GM12878 (cell line): Measurements from ENCODE around the gene CSAD. TPM values are rescaled to one million over a fixed set of nuclear protein-coding genes. Genes with fewer than 3 reads are reported as not detected.
A peak's percentile ranks its signal among the peaks of the same experiment; 100 is the strongest.

Experiments
- ATAC-seq: fragments of 200-7000 bp; cut with Tn5 transposase; 3 replicates; pipeline ENCODE4 v1.9.1; 2020; ENCODE audit warnings: mild to moderate bottlenecking, moderate library complexity
- BruUV-seq: library from RNA; stranded (reverse); fragments of 400-500 nt; replicated peaks from 2 replicates; lab custom pipeline; 2021; lab: Mats Ljungman, UMichigan
- CTCF ChIA-PET: fragments of 300-600 bp; sonication (Branson Sonifier 250); formaldehyde crosslinking; extraction: SDS; loops from one replicate; lab custom pipeline; 2021; ENCODE audit warnings: inconsistent platforms; lab: Yijun Ruan, JAX
- POLR2A ChIA-PET: fragments of 350-600 bp; formaldehyde crosslinking; extraction: SDS; loops from one replicate; lab custom pipeline; 2021; ENCODE audit warnings: inconsistent platforms; lab: Charles Lee
- RAD21 ChIA-PET: fragments of 300-600 bp; sonication (Branson Sonifier 250); formaldehyde crosslinking; loops from one replicate; lab custom pipeline; 2023; ENCODE audit warnings: antibody characterized with exemption; ENCODE audit not compliant: unreplicated experiment; lab: Charles Lee
- SMC1A ChIA-PET: fragments of 300-600 bp; sonication (Branson Sonifier 250); formaldehyde crosslinking; loops from one replicate; lab custom pipeline; 2023; ENCODE audit not compliant: unreplicated experiment, uncharacterized antibody; lab: Charles Lee
- DNase-seq: peaks from one replicate; pipeline ENCODE4 v3.0.0-alpha.2; 2011; ENCODE audit warnings: low read depth, low spot score
- FAIRE-seq: peaks from 3 replicates; lab custom pipeline; 2011; peaks lifted over from hg19 to GRCh38; lab: Jason Lieb, UNC
- H2AFZ ChIP-seq: 2 replicates; pipeline ENCODE4 v1.6.0; 2011; ENCODE audit warnings: low read depth, low read length, control low read depth; ENCODE audit not compliant: control insufficient read depth
- H3K27ac ChIP-seq: 2 replicates; pipeline ENCODE4 v1.5.1; 2011; ENCODE audit warnings: control low read depth; ENCODE audit not compliant: control insufficient read depth, insufficient read depth
- H3K27me3 ChIP-seq, 2 experiments: replicated peaks in 1 of 2; 2 replicates each; pipeline versions ENCODE4 v1.6.0 to v1.6.1; 2011; ENCODE audit warnings: low read length in 1 of 2; ENCODE audit not compliant: control insufficient read depth in 2 of 2, insufficient read depth in 2 of 2
- H3K36me3 ChIP-seq, 2 experiments: 2 replicates each; pipeline ENCODE4 v1.5.1; 2011; ENCODE audit warnings: low read length in 1 of 2; ENCODE audit not compliant: control insufficient read depth in 2 of 2, insufficient read depth in 2 of 2
- H3K4me1 ChIP-seq: 2 replicates; pipeline ENCODE4 v1.6.1; 2011; ENCODE audit warnings: mild to moderate bottlenecking, low read length, moderate library complexity, mixed read lengths; ENCODE audit not compliant: control insufficient read depth, insufficient read depth
- H3K4me2 ChIP-seq: 2 replicates; pipeline ENCODE4 v1.6.0; 2011; ENCODE audit warnings: control low read depth; ENCODE audit not compliant: control insufficient read depth, insufficient read depth
- H3K4me3 ChIP-seq: fragments of 200-600 bp; sonication (generic); 2 replicates; pipeline ENCODE4 v1.5.1; 2016
- H3K79me2 ChIP-seq: 2 replicates; pipeline ENCODE4 v1.6.0; 2011; ENCODE audit warnings: low read length; ENCODE audit not compliant: control insufficient read depth, insufficient read depth
- H3K9ac ChIP-seq: 2 replicates; pipeline ENCODE4 v1.8.0; 2011; ENCODE audit warnings: low read length, control low read depth, mixed read lengths; ENCODE audit not compliant: control insufficient read depth, insufficient read depth
- H3K9me3 ChIP-seq: replicated peaks from 3 replicates; pipeline ENCODE4 v1.5.1; 2011; ENCODE audit warnings: mild to moderate bottlenecking, low read length; ENCODE audit not compliant: control insufficient read depth, insufficient read depth
- H4K20me1 ChIP-seq: 2 replicates; pipeline ENCODE4 v1.6.0; 2011; ENCODE audit not compliant: control insufficient read depth, insufficient read depth
- CBX3 ChIP-seq: fragments of 200-600 bp; sonication (generic); IDR thresholded peaks from 2 replicates; pipeline ENCODE4 v1.6.1; 2016; ENCODE audit warnings: low read depth, borderline replicate concordance
- SIN3A ChIP-seq: IDR thresholded peaks from 2 replicates; pipeline ENCODE4 v1.6.1; 2012; ENCODE audit warnings: low read depth, low read length, improper control_type of control experiment
- SPI1 ChIP-seq: IDR thresholded peaks from 2 replicates; pipeline ENCODE4 v1.6.1; 2011; ENCODE audit warnings: low read depth, mild to moderate bottlenecking, low read length, moderate library complexity, borderline replicate concordance; ENCODE audit not compliant: insufficient read depth
- TAF1 ChIP-seq: IDR thresholded peaks from 2 replicates; pipeline ENCODE4 v1.6.1; 2011; ENCODE audit warnings: mild to moderate bottlenecking, low read depth, low read length, borderline replicate concordance
- ZNF207 ChIP-seq: fragments of 450-650 bp; IDR thresholded peaks from 2 replicates; pipeline ENCODE4 v1.6.1; 2014; ENCODE audit warnings: antibody characterized with exemption, mild to moderate bottlenecking, borderline replicate concordance
- ZNF622 ChIP-seq: fragments of 450-650 bp; IDR thresholded peaks from 2 replicates; pipeline ENCODE4 v1.6.1; 2017; ENCODE audit warnings: mild to moderate bottlenecking, inconsistent platforms
- WGBS: methylation state at CpG from one replicate; pipeline ENCODE4 v1.1.6; 2016; ENCODE audit warnings: low lambda C conversion rate; ENCODE audit not compliant: insufficient replicate concordance, insufficient coverage; ENCODE audit errors: missing lambda C conversion rate; 5-methylcytosine and 5-hydroxymethylcytosine counted together
- in situ Hi-C: fragments of 300-500 bp; cut with MboI; formaldehyde crosslinking; loops from 9 replicates; pipeline ENCODE4 v1.14.3; 2018; ENCODE audit warnings: mixed read lengths
- intact Hi-C: fragments of 100-400 bp; cut with micrococcal nuclease; formaldehyde crosslinking; loops from one replicate; pipeline ENCODE4 v1.14.2; 2022; ENCODE audit not compliant: unreplicated experiment
- polyA plus RNA-seq, 11 experiments: library from polyadenylated mRNA; depleted of rRNA in 4 of 11; unstranded in 6 of 11; stranded (reverse) in 5 of 11; fragments of >200 nt; fragmentation: Nextera tagmentation in 4 of 11; fragmentation: Illumina TruSeq in 1 of 11; extraction: Ambion mirVana in 4 of 11; extraction: Trizol in 1 of 11; gene quantifications; 1 replicate in 1 of 11; 2 replicates in 10 of 11; pipeline versions ENCODE4 v1.2.1 to v1.2.3, GENCODE V29; 2011 to 2016; ENCODE audit warnings: inconsistent platforms in 2 of 11, missing spikeins in 2 of 11, low read depth in 1 of 11
- total RNA-seq, 4 experiments: library from RNA; depleted of rRNA in 3 of 4; stranded (reverse); fragments of >200 nt in 3 of 4; fragmentation: Illumina TruSeq in 1 of 4; extraction: Trizol in 1 of 4; gene quantifications; 2 replicates each; pipeline versions ENCODE4 v1.2.1 to v1.2.3, GENCODE V29; 2013 to 2021
- TF ChIP-seq, protein P1 (sequence below): fragments of 150-350 bp; IDR thresholded peaks from 2 replicates; pipeline ENCODE4 v1.6.1; 2016; ENCODE audit warnings: low read depth, low read length

CSAD gene
- total and polyA plus RNA-seq, 10 of the 15 experiments (the other 5 are each of a cell fraction or from before 2014, with no cell fraction given), result 1.1 to 20.4 (median 6.2) TPM

DNA sequence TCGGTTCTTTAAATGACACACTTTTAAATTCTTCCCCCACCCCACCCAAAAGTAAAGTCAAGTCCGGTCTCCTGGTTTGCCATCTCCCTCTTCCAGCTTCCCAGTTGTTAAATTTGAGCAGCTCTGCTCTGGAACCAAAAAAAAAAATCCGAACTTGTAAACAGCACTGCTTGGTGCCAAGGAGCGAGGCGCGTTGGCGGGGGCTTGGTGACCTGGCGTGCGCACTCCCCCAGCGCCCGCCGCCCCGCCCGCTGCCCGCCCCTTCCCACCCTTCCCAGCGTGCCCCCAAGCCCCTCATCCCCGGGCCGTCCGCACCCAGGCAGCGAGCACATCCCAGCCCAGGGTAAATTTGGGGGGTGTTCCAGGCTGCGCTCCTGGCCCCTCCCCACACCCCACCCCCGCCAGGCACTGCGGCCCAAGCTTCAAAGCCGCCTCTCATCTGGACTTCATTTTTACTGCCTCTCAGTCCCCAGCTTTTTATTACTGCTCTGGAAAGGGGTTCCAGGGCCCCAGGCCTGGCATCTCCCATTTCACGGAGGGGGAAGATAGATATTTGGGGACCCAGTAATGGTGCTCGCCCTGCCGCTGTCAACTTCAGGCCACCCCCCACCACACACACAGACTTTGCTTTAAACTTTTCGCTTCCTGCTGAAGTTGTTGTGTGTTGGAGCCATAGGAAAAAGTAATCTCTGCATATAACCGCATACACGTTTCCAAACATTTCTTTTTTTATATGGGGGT, 38.0 kb upstream of the CSAD start:
- SMC1A ChIA-PET, result interaction anchor here (0.7 to 16.4 kb wide), 15 partner anchors 10 to 105 kb away, joined by 3 to 155 read pairs (median 5); partner anchors contain the start of genes ESPL1, ITGB7 and PFDN5
- H3K27me3 ChIP-seq, result no peaks in the 10 kb centered on the region
- no peak overlapping the region for H2AFZ ChIP-seq
- in situ Hi-C loops, result no loop called here
- no peak for TF ChIP-seq CBX3
- no peak for TF ChIP-seq TAF1
- no peak for TF ChIP-seq ZNF622
- TF ChIP-seq, protein P1, sequence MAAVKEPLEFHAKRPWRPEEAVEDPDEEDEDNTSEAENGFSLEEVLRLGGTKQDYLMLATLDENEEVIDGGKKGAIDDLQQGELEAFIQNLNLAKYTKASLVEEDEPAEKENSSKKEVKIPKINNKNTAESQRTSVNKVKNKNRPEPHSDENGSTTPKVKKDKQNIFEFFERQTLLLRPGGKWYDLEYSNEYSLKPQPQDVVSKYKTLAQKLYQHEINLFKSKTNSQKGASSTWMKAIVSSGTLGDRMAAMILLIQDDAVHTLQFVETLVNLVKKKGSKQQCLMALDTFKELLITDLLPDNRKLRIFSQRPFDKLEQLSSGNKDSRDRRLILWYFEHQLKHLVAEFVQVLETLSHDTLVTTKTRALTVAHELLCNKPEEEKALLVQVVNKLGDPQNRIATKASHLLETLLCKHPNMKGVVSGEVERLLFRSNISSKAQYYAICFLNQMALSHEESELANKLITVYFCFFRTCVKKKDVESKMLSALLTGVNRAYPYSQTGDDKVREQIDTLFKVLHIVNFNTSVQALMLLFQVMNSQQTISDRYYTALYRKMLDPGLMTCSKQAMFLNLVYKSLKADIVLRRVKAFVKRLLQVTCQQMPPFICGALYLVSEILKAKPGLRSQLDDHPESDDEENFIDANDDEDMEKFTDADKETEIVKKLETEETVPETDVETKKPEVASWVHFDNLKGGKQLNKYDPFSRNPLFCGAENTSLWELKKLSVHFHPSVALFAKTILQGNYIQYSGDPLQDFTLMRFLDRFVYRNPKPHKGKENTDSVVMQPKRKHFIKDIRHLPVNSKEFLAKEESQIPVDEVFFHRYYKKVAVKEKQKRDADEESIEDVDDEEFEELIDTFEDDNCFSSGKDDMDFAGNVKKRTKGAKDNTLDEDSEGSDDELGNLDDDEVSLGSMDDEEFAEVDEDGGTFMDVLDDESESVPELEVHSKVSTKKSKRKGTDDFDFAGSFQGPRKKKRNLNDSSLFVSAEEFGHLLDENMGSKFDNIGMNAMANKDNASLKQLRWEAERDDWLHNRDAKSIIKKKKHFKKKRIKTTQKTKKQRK, result no peak
- no peak for TF ChIP-seq ZNF207
- no peak for TF ChIP-seq SIN3A
- no peak for TF ChIP-seq SPI1
- TF ChIP-seq, all 136 proteins: peak for 0
- WGBS, result 83% methylated on average over 25 of the region's 30 CpGs
- CTCF ChIA-PET, result interaction anchor here (0.6 to 15.7 kb wide), 15 partner anchors 9 to 289 kb away, joined by 3 to 315 read pairs (median 7); partner anchors contain the start of genes AAAS, CSAD, ESPL1 and PFDN5
- Histone ChIP-seq H3K9me3 (no peaks in the 10 kb centered on the region), H3K36me3 (peaks cover 0 to 4% of the 10 kb centered on the region in 2 experiments; a peak in 3 of 4 replicates), H3K9ac (peak overlapping the region; percentile 52), H3K79me2 (peaks cover 4% of the 10 kb centered on the region; the same call in 1 of the 2 replicates), H3K4me1 (peaks cover 22% of the 10 kb centered on the region), H4K20me1 (no peaks in the 10 kb centered on the region), H3K27ac (peak overlapping the region; percentile 49), H3K4me2 (peak overlapping the region; percentile 86), H3K4me3 (peak overlapping the region; percentile 86)
- POLR2A ChIA-PET, result interaction anchor here (1.2 to 4.4 kb wide), 5 partner anchors 11 to 50 kb away, joined by 3 to 28 read pairs (median 6); partner anchors contain the start of genes ESPL1 and ITGB7
- DNase-seq (no peak), FAIRE-seq (no peak), ATAC-seq (no peak)
- no TSS peak for BruUV-seq
- intact Hi-C loops, result no loop called here
- RAD21 ChIA-PET, result interaction anchor here (1.2 to 11.1 kb wide), 8 partner anchors 10 to 161 kb away, joined by 3 to 146 read pairs (median 18); partner anchors contain the start of genes AAAS, CSAD, ESPL1 and ITGB7
